Left lobe of liver (tissue), 2 donors: Measurements from ENCODE around the gene CADM4. TPM values are rescaled to one million over a fixed set of nuclear protein-coding genes. Genes with fewer than 3 reads are reported as not detected.
"Not testable (repeated sequence)": the region's sequence is repeated elsewhere in the genome, so short reads cannot be mapped to it uniquely, and the experiment has no call there.

ENCODE experiments used
- ATAC-seq: fragments of 200-7000 bp; cut with Tn5 transposase; one replicate; pipeline ENCODE4 v1.9.1; 2020; ENCODE audit warnings: mild to moderate bottlenecking, moderate library complexity
- DNase-seq: peaks from one replicate; pipeline ENCODE4 v3.0.0-alpha.2; 2020; ENCODE audit warnings: low spot score
- total RNA-seq: library from RNA; stranded (reverse); gene quantifications from one replicate; pipeline ENCODE4 v1.2.1, GENCODE V29; 2021
- donor health status: DM: no; HTN: no; CAD: no; lungs with moderate emphysema.
- donor health status: DM: no; HTN: yes; CAD: no.

The CADM4 gene
- total RNA-seq, 1 donor from 2014 or later, result 5.1 TPM

DNA sequence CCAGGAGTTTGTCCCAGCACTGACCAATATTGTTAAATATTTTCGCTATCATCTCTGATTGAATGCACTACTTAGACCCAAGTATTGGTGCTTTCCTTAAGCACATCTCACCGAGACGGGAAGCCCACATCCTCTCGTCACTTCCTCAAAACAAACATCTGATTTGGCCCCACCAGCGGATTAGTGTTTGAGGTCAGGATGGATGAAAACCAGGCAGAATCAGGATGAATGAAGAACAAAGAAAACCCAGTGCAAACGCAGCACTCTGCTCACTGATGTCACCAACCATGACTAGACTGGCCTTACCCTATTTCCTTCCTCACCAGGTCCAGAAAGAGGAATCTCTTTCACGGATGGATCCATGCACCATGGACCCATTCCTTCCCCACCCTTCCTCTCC, 24.4 kb upstream of the CADM4 start:
- ATAC-seq (no peak), DNase-seq (no peak)

DNA sequence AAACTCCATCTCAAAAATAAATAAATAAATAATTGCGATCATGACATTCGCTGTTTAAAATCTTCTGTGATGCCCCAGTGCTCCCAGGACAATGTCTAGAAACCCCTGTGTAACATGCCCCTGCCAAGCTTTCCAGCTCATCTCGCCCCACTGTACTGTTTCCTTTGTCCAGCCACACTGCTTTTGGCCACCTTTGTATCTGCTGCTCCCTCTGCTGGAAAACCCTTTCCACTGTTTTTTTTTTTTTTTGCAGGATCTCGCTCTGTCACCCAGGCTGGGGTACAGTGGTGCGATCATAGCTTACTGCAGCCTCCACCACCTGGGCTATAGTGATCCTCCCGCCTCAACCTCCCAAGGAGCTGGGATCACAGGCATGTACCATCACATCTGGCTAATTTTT, 22.8 kb upstream of the CADM4 start:
- DNase-seq (no peak), ATAC-seq (peak; percentile 62)

DNA sequence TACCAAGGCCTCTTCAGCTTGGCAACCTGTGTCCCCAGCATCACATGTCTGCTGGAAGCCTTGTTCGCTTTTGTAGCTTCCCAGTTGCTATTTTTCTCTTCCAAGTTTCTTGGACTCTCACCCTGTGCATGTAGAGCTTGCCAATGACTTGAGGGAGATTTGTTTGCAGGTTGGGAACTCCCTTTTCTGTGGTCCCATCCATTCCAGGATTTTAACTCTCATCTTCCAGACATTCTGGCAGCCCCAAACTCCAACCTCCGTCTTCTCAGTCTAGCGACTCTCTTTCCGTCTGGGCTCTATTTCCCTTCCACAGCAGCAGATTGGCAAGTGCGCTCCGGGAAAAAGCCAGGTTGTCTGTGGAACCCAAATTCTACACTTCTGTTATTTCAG, 21.3 kb upstream of the CADM4 start:
- DNase-seq, result no peak

DNA sequence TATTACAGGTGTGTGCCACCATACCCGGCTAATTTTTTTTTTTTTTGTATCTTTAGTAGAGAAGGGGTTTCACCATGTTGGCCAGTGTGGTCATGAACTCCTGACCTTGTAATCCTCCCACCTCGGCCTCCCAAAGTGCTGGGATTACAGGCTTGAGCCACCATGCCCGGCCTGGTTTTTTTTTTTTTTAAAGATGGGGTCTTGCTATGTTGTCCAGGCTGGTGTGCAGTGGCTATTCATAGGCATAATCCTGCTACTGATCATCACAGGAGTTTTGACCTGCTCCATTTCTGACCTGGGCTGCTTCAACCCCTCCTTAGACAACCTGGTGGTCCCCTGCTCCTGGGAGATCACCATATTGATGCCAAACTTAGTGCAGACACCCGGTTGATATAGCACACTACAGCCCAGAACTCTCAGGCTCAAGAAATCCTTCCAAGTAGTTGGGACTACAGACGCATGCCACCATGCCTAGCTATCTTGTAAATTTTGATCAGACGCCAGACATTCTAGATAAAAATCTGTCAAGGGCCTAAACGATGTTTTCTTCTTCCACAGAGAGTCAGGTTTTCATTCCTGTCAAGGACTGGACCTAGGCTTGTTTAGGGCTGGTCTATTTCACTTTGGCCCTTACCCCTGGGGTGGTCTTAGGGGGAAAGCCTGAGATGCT, 20.8 kb upstream of the CADM4 start:
- no peak for ATAC-seq
- no peak for DNase-seq

More for the DNA sequence above, 21.3 kb upstream of the CADM4 start:
- no peak for ATAC-seq

DNA sequence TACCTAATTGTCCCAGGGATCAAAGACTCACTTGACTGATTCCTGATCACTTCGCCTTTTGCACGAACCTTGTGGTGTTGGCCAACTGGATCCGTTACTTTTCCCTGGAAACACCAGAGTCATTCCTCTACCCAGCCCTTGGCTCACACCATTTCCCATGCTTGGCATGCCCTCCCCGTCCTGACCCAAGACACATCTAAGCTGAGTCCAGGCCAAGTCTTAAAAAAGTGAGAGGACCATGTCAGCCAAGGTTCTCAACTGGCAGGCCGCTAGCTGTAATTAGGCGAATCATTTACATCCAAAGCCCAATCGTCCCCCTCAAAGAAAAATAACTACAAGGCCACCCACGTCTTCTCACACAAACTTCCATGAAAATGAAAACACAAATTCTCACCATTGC, 18.8 kb upstream of the CADM4 start:
- no peak for ATAC-seq
- DNase-seq, result no peak

DNA sequence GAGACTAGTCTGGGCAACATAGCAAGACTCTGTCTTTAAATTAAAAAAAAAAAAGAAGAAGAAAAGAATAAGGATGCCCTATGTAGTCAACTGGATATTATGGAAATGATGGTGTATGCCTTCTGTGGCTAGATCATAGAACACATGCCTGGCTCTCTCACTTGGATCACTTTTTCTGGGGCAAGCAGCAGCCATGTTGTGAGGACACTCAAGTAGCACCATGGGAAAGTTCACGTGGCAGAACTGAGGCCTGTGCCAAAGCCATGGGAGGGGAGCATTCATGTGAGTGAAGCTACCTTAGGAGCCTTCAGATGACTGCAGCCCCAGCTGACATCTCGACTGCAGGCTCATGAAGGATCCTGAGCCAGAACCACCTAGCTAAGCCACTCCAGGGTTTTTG, 18.4 kb upstream of the CADM4 start:
- no peak for DNase-seq

GRCh38 chr19:43656436-43656835, 16.8 kb upstream of the CADM4 start:
- DNase-seq (no peak), ATAC-seq (no peak)

More for the DNA sequence above, 18.4 kb upstream of the CADM4 start:
- no peak for ATAC-seq

DNA sequence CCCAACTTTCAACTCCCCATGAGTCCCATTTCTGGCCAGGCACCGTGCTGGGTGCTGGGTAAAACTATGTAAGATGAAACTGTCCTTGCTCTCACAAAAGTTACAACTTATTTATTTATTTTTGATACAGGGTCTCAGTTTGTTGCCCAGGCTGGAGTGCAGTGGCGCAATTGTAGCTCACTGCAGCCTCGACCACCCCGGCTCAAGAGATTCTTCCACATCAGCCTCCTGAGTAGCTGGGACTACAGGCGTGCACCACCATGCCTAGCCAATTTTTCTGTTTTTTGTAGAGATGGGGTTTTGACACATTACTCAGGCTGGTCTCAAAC, 12.9 kb upstream of the CADM4 start:
- peak; percentile 8 for ATAC-seq

DNA sequence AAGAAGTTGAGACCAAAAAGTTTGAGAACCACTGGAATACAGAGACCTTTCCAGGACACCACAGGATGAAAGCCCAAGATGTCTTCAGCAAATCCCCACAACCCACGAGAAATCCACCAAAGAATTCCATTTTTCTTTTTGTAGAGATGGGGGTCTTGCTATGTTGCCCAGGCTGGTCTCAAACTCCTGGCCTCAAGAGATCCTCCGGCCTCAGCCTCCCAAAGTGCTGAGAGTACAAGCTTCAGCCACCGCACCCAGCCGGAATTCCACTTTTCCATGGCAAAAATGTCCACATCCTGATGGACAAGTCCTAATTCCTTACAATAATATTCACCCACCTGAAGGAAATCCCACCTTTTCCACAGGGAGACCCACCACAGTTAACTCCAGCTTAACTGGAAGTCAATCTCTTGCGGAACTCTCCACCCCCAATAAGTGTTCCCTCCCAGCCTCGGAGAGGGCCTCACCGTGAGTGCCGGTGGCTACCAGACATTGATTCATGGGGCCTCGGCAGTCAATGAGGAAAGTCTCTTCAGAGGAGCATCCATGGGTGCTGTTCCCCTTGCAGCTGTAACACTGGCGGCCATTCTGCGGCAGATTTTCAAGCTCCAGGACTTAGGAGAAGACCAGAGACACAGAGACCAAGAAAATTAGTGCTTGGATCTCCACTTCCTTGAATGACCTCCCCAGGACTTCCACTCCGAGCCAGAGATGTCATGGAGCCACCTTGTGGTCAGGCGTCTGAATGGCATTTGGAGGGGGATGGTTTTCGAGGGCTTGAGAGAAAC, 12.3 kb upstream of the CADM4 start:
- ATAC-seq, result peak; percentile 98
- peak; percentile 62 for DNase-seq

More for the DNA sequence above, 12.9 kb upstream of the CADM4 start:
- no peak for DNase-seq

DNA sequence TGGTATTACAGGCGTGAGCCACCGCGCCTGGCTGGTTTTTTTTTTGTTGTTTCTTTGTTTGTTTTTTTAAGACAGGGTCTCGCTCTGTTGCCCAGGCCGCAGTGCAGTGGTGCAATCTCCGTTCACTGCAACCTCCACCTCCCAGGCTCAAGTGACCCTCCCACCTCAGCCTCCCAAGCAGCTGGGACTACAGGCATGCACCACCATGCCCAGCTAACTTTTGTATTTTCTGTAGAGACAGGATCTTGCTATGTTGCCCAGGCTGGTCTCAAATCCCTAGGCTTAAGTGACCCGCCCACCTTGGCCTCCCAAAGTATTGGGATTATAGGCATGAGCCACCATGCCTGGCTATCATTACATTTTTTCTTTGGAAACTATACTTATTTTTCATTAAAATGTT, 10.6 kb upstream of the CADM4 start:
- DNase-seq, ATAC-seq: not testable (repeated sequence)

DNA sequence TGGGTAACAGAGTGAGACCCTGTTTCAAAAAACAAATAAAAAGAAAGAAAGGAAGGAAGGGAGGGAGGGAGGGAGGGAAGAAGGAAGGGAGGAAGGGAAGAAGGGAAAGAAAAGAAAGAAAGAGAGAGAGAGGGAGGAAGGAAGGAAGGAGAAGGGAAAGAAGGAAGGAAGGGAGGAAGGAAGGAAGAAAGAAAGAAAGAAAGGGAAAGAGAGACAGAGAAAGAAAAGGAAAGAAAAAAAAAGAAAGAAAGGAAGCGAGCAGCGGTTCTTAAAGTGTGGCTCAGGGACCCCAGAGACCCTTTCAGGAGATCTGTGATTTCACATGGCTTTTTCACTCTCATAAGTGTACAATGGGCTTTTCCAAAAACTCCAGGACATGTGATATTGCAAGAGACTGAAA, 9.9 kb upstream of the CADM4 start:
- DNase-seq, result no peak
- no peak for ATAC-seq

- no peak for ATAC-seq
- DNase-seq, result no peak
Observed at GRCh38 chr19:43648633-43649032, 9.0 kb upstream of the CADM4 start.

DNA sequence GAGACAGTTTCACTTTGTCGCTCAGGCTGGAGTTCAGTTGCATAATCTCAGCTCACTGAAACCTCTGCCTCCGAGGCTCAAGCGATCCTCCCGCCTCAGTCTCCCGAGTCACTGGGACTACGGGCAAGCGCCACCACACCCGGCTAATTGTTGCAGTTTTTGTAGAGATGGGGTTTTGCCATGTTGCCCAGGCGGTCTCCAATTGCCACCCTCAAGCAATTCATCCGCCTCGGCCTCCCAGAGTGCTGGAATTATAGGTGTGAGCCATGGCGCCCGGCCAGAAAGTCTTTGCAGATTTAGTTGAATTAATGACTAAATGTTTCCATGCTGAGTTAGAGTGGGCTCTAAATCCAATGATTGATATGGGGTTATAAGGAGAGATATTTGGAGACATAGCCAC, 4.5 kb upstream of the CADM4 start:
- no peak for DNase-seq
- ATAC-seq, result no peak

DNA sequence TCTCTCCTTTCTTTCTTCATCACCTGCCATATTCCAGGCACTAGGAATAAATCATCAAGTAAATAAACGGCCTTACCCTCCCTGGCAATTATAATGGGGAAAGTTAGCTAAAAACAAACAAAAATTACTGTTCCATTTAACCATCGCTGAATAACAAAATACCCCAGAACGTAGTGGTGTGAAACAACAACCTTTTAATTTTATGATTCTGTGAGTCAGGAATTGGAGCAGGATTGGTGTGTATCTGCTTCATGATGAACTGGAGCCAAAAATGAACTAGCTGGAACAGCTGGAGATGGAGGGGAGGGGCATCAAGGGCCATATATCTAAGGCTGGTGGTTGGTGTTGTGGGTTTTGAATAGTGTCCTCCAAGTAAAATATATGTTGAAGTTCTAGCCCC, 3.7 kb upstream of the CADM4 start:
- no peak for ATAC-seq
- no peak for DNase-seq

GRCh38 chr19:43642531-43642930, 2.9 kb upstream of the CADM4 start:
- DNase-seq (no peak), ATAC-seq (no peak)

- DNase-seq (no peak), ATAC-seq (no peak)
Observed at GRCh38 chr19:43641333-43641732, 1.7 kb upstream of the CADM4 start.

GRCh38 chr19:43640424-43640757, 741 bp upstream of the CADM4 start:
- DNase-seq (no peak), ATAC-seq (no peak)

DNA sequence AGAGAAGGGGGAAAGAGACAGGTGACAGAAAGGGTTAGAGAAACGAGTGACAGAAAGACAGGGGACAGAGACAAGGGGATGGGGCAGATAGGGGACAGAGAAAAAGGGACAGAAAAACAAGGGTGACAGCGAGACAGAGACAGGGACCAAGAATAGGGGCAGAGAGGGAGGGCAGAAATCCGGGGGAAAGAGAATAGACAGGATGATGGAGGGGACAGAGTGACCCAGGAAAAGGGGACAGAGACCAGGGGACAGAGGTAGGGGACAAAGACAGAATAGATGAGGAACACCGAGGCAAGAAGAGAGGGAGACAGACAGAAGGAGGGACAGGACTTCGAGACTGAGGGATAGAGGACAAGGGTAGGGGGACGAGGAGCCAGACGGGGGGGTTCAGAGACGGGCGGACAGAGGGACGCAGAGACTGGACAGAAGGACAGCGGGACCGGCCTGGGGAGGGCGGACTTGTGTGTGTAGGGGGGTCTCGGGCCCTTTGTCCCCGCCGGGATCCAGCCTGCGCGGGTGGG, 593 bp downstream of the CADM4 start:
- DNase-seq, result no peak
- ATAC-seq, result no peak

DNA sequence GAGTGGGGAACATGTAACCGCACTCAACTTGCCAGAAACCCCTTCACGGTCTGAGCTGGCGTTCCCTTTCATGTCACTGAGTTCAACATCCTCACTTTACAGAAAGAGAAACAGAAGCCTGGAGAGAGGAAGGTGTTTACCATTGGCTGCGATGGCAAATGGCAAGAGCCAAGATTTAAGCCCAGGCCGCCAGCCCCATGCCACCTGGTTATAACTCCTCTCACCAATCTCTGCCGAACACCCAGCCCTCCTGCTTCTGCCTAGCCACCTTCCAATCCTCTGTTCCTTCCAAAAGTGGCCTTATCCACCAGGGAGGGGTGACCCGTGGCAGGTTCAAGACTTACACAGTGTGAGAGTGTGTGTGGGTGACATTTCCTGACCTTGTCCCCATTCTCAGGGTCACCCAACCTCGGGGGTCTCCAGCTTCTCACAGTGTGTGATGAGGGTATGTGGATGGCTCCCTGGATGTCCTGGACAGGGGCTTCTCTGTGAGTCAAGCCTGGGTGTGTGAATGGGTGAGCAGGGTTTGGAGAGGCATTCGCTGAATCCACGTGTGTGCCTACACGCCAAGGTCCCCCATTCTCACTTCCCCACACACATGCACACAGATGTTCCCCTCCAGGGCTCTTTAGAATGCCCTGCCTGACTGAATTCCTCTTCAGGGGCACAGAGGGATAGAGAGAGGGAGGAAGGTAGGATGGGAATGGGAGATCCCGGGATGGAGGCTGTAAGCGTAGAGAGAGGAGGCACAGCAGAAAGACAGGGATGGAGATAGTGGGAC, 1.2 kb downstream of the CADM4 start:
- no peak for DNase-seq
- ATAC-seq, result no peak

GRCh38 chr19:43636121-43636683, 3.4 kb downstream of the CADM4 start:
- DNase-seq, result no peak
- ATAC-seq, result no peak

DNA sequence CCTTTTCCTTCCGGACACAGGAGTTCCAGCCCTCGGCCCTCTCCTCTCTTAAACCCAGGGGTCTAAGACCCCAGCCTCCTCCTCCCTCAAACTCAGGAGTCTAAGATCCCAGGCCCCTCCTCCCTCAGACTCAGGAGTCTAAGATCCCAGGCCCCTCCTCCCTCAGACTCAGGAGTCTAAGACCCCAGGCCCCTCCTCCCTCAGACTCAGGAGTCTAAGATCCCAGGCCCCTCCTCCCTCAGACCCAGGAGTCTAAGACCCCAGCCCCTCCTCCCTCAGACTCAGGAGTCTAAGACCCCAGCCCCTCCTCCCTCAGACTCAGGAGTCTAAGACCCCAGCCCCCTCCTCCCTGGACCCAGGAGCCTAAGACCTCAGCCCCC, 4.1 kb downstream of the CADM4 start:
- not testable (repeated sequence) for DNase-seq, ATAC-seq
